Tibial artery (tissue), 4 donors: ENCODE results near the gene RAD18.

Experiments
- DNase-seq, 2 donors: peaks; one replicate each; pipeline ENCODE4 v3.0.0-alpha.2; 2019
- H3K27ac ChIP-seq, 2 donors: fragments of 200-600 bp; sonication (generic) in 1 of 2; 1 replicate in 1 of 2; 2 replicates in 1 of 2; pipeline ENCODE4 v1.5.1; 2018 to 2019; ENCODE audit warnings: mild to moderate bottlenecking in 1 of 2
- H3K27me3 ChIP-seq, 2 donors: fragments of 200-600 bp; sonication (generic) in 1 of 2; one replicate each; pipeline versions ENCODE4 v1.5.1 to v1.6.0; 2016 to 2019
- H3K36me3 ChIP-seq, 3 donors: fragments of 200-600 bp; sonication (generic) in 2 of 3; one replicate each; pipeline ENCODE4 v1.5.1; 2016 to 2019; ENCODE audit warnings: mild to moderate bottlenecking in 2 of 3
- H3K4me1 ChIP-seq, 4 donors: fragments of 200-600 bp; sonication (generic) in 2 of 4; 1 replicate in 3 of 4; 2 replicates in 1 of 4; pipeline ENCODE4 v1.5.1; 2016 to 2019
- H3K4me3 ChIP-seq, 2 donors: fragments of 200-600 bp; sonication (generic) in 1 of 2; 1 replicate in 1 of 2; 2 replicates in 1 of 2; pipeline ENCODE4 v1.5.1; 2018 to 2019; ENCODE audit warnings: mild to moderate bottlenecking in 2 of 2
- H3K9me3 ChIP-seq, 3 donors: fragments of 200-600 bp; sonication (generic) in 1 of 3; one replicate each; pipeline ENCODE4 v1.5.1; 2016 to 2019
- intact Hi-C: fragments of 100-400 bp; cut with DNase I; formaldehyde crosslinking; loops from one replicate; pipeline ENCODE4 v1.15.0; 2023; ENCODE audit warnings: low total_unique reads
- TF ChIP-seq, protein P1 (sequence below), 2 experiments: fragments of 200-600 bp in 1 of 2; fragments of 450-650 bp in 1 of 2; IDR thresholded peaks; one replicate each; pipeline ENCODE4 v1.5.1; 2017 to 2019; ENCODE audit warnings: antibody characterized with exemption in 2 of 2, mild to moderate bottlenecking in 1 of 2, moderate library complexity in 1 of 2

RAD18 gene

DNA sequence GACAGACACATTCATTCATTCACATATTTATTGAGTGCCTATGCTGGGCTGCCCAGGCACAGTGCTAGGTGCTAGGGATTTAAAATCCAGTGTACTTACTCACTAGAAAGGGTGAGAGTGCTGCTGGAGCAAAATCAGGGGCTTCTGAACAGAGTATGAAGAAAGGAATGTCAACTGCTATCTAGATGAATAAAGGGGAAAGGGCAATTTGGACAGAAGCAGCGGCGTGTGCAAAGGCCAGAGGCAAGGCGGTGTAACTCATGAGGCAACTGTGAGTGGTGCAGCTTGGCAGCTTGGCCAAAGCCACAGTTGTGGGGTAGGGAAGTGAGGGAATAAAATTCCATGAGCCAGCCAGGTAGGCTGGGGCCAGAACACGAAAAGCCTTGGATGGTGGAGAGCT, 76.7 kb downstream of the RAD18 start:
- H3K27ac ChIP-seq: no peak overlapping the region
- TF ChIP-seq, protein P1, sequence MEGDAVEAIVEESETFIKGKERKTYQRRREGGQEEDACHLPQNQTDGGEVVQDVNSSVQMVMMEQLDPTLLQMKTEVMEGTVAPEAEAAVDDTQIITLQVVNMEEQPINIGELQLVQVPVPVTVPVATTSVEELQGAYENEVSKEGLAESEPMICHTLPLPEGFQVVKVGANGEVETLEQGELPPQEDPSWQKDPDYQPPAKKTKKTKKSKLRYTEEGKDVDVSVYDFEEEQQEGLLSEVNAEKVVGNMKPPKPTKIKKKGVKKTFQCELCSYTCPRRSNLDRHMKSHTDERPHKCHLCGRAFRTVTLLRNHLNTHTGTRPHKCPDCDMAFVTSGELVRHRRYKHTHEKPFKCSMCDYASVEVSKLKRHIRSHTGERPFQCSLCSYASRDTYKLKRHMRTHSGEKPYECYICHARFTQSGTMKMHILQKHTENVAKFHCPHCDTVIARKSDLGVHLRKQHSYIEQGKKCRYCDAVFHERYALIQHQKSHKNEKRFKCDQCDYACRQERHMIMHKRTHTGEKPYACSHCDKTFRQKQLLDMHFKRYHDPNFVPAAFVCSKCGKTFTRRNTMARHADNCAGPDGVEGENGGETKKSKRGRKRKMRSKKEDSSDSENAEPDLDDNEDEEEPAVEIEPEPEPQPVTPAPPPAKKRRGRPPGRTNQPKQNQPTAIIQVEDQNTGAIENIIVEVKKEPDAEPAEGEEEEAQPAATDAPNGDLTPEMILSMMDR (IDR thresholded peaks at IDR 0.05): no peak
- H3K4me1 ChIP-seq: peaks cover 0 to 20% (median 3%) of the 10 kb centered on the region in 4 donors
- H3K36me3 ChIP-seq: peaks cover 0 to 8% (median 0%) of the 10 kb centered on the region in 3 donors
- H3K4me3 ChIP-seq: no peak overlapping the region
- intact Hi-C loops: no loop called here
- no peak for DNase-seq
- H3K27me3 ChIP-seq: no peaks in the 10 kb centered on the region
- no peaks in the 10 kb centered on the region for H3K9me3 ChIP-seq

DNA sequence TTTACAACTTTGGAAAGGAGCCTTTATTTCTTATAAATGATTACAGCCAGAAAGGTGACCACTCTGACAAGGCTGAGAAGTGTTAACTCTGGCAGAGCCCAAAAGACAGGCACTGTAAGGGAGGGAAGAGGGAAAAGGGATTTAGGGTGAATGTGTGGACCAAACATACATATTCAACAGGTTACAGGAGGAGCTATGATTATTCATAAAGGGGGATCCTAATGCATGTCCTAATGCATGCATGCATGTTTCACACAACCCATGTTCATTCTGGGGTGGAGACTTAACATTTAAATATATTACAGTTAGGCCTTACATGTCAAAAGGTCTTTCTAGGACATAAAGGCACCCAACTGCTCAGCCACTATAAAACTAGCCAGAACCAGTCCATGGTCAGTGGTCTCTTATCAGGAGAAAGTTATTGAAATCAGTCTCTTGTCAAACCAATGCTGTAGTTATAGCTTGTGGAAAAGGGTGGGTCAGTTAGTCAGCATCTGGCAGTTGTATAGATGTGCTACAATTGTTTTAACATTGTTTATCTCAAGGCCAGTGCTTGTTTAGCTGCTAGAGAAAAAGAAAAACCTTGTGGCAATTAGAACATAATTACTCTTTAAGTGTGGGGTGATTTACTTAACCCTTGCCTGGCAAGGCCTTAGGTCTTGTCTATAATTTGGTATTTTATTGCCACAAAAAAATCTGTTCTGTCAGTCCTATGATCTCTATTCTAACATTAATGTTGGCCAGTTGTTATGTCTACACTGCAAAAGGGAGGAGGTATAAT, 77.5 kb downstream of the RAD18 start:
- TF ChIP-seq, protein P1 (IDR thresholded peaks at IDR 0.05): no peak
- Histone ChIP-seq H3K27me3 (no peaks in the 10 kb centered on the region), H3K36me3 (peaks cover 0 to 9% (median 3%) of the 10 kb centered on the region in 3 donors), H3K4me1 (peaks cover 0 to 20% (median 3%) of the 10 kb centered on the region in 4 donors), H3K27ac (no peak overlapping the region), H3K9me3 (no peaks in the 10 kb centered on the region), H3K4me3 (no peak overlapping the region)
- no peak for DNase-seq
- intact Hi-C loops: no loop called here

DNA sequence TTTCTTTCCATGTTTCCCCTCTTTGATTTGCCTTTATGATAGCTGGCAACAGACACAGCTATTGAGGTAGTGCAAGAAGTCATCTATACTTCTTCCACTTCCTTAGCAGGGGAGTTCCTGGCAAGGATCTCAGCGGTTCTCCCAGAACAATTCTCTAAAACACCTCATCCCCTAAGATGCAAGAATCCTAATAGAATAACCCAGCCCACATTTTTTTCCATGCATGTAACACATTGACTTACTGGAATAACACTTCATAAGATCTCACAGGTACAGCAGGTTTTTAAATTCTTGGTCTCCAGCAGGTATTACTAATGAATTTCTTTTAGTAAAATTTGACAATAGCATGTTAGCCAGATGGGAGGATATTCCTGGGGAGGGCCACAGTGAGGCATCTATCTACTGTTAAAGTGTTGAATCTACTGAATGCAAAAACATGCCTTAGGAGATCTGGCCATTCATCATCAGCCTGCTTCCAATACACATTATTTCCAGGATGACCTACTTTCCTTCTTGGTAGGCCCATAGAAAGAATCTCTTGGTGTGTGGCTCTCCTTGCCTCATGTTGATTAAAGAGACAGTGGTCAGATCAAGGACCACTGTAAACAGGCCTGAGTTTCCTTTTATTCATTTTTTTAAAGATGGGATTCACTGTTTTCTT, 78.5 kb downstream of the RAD18 start:
- H3K27ac ChIP-seq: no peak overlapping the region
- intact Hi-C loops: no loop called here
- H3K27me3 ChIP-seq: no peaks in the 10 kb centered on the region
- H3K9me3 ChIP-seq: no peaks in the 10 kb centered on the region
- DNase-seq: no peak
- peaks cover 0 to 19% (median 5%) of the 10 kb centered on the region in 3 donors for H3K36me3 ChIP-seq
- TF ChIP-seq, protein P1 (IDR thresholded peaks at IDR 0.05): no peak
- peaks cover 0 to 20% (median 3%) of the 10 kb centered on the region in 4 donors for H3K4me1 ChIP-seq
- H3K4me3 ChIP-seq: no peak overlapping the region

DNA sequence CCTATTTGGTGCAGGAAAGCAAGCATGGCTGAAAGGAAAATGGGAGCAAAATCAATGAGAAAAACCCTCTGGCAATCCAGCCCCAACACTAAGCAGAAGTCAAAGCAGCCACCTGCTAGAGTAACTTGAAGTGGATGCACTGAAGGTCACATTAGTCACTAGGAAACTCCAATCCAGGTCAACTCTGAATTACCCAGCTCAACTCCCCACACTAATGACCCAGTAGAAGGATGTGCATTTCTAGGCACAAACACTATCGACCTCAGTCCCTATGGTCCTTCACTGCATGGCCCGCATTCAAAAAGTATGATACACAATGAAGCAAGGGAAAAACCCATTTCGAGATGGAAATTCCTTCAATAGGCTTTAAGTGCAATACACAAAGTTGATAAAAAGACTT, 80.6 kb downstream of the RAD18 start:
- H3K27me3 ChIP-seq: no peaks in the 10 kb centered on the region
- TF ChIP-seq, protein P1 (IDR thresholded peaks at IDR 0.05): no peak
- no peak for DNase-seq
- no peaks in the 10 kb centered on the region for H3K9me3 ChIP-seq
- intact Hi-C loops: no loop called here
- no peak overlapping the region for H3K27ac ChIP-seq
- H3K4me1 ChIP-seq: peaks cover 0 to 7% (median under 1%) of the 10 kb centered on the region in 4 donors
- H3K36me3 ChIP-seq: peaks cover 0 to 26% (median 5%) of the 10 kb centered on the region in 3 donors
- no peak overlapping the region for H3K4me3 ChIP-seq

DNA sequence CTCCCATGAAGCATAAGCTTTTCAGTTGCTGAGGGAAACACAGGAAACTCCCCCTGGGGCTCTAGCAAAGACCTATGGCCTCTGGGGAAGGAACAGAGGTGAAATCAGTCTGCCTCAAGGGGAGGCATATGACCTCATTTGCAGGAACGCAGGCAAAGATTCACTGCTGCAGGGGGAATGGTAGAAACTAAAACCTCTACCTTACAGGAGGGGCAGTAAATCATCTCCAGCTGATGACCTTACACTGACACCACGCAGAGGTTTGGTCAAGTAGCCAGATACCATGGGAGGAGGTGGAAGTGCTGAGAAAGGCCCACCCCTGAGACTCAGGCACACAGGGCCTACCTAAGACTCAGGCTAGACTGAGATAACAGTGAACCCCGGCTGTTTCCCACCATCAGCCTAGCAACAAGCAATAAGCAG, 81.1 kb downstream of the RAD18 start:
- intact Hi-C loops: no loop called here

More for the DNA sequence above, 81.1 kb downstream of the RAD18 start:
- H3K27me3 ChIP-seq: no peaks in the 10 kb centered on the region
- H3K4me3 ChIP-seq: no peak overlapping the region
- TF ChIP-seq, protein P1 (IDR thresholded peaks at IDR 0.05): no peak
- no peaks in the 10 kb centered on the region for H3K9me3 ChIP-seq
- H3K36me3 ChIP-seq: peaks cover 0 to 26% (median 5%) of the 10 kb centered on the region in 3 donors
- H3K27ac ChIP-seq: no peak overlapping the region
- DNase-seq: no peak
- peaks cover 0 to 4% (median 0%) of the 10 kb centered on the region in 4 donors for H3K4me1 ChIP-seq
